LNCAP (cell line): ENCODE data around the gene NANOS2.

Source experiments
- CTCF ChIP-seq: fragments of 450-650 bp; IDR thresholded peaks from 2 replicates; pipeline ENCODE4 v1.5.1; 2017; ENCODE audit warnings: mild to moderate bottlenecking

The NANOS2 gene

GRCh38 chr19:45865269-45865948 lies 49.2 kb downstream of the NANOS2 start:
- no peak for TF ChIP-seq CTCF

- TF ChIP-seq CTCF, result no peak
Measured at GRCh38 chr19:45864629-45865082, 49.9 kb downstream of the NANOS2 start.

DNA sequence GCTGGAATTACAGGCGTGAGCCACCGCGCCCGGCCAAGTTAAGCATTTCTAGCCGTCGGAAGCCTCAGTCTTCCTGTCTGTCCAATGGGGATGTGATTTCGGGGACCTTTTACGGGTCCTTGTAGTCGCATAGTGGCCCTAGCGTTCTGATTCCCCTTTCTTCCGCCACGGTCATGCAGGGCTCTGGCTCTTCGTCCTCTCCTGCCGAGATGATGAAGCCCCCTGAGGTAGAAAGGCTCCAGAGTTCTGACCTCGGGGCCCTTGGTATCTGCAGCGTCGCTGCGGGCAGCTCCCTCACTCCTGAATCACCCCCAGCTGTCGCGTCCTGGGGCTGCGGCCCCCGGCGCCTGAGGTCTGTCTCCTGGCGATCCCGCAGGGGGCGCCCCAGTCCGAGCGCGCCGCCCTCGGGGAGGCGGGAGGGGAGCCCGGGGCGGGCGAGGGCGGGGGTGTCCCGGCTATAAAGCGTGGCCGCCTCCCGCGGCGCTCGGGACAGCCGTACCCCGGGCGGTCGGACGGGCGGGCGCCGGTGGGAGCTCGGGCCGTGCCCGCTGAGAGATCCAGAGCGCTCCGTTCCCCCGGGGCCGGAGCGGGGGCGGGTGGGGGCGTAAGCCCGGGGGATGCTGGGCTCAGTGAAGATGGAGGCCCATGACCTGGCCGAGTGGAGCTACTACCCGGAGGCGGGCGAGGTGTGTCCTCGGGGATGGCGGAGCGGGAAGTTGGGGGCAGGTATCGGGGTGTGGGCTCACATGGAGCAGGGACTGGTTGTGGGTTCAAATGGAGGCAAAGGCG lies 50.5 kb downstream of the NANOS2 start, which contains the start of gene FOXA3:
Gene FOXA3, plus strand, starts transcription at position 487 of the 789 bp plus-strand sequence. Its CDS starts 131 bp downstream, at position 618.
- peak; percentile 12; the same call in 1 of the 2 replicates for TF ChIP-seq CTCF

- no peak for TF ChIP-seq CTCF
Measured at GRCh38 chr19:45863335-45863839, 51.2 kb downstream of the NANOS2 start.
